Neural progenitor cell (in vitro differentiated cells): ENCODE data around the gene SHISA2. TPM values are rescaled to one million over a fixed set of nuclear protein-coding genes. Genes with fewer than 3 reads are reported as not detected.

Experiments used
- DNase-seq: peaks from one replicate; pipeline ENCODE4 v3.0.0-alpha.2; 2016; ENCODE audit warnings: low spot score
- H2AFZ ChIP-seq: fragments of 200-600 bp; sonication (generic); replicated peaks from 2 replicates; pipeline ENCODE4 v1.6.1; 2016; ENCODE audit warnings: antibody characterized with exemption
- H3F3A ChIP-seq: fragments of 200-600 bp; sonication (generic); 2 replicates; pipeline ENCODE4 v1.6.1; 2016; ENCODE audit warnings: antibody characterized with exemption, low read depth
- H3K27ac ChIP-seq: fragments of 200-600 bp; sonication (generic); 2 replicates; pipeline ENCODE4 v1.5.1; 2016; ENCODE audit warnings: mild to moderate bottlenecking
- H3K27me3 ChIP-seq: fragments of 200-600 bp; sonication (generic); 2 replicates; pipeline ENCODE4 v1.6.1; 2016; ENCODE audit warnings: mild to moderate bottlenecking, moderate library complexity
- H3K36me3 ChIP-seq: fragments of 200-600 bp; sonication (generic); 2 replicates; pipeline ENCODE4 v1.5.1; 2016
- H3K4me1 ChIP-seq: fragments of 200-600 bp; sonication (generic); 2 replicates; pipeline ENCODE4 v1.6.1; 2016; ENCODE audit warnings: mixed run types
- H3K4me2 ChIP-seq: fragments of 200-600 bp; sonication (generic); 2 replicates; pipeline ENCODE4 v1.6.1; 2016
- H3K4me3 ChIP-seq: fragments of 200-600 bp; sonication (generic); 2 replicates; pipeline ENCODE4 v1.5.1; 2016
- H3K79me2 ChIP-seq: fragments of 200-600 bp; sonication (generic); 2 replicates; pipeline ENCODE4 v1.6.1; 2016; ENCODE audit warnings: low read depth
- H3K9ac ChIP-seq: fragments of 200-600 bp; sonication (generic); 2 replicates; pipeline ENCODE4 v1.6.1; 2016
- H3K9me3 ChIP-seq: fragments of 200-600 bp; sonication (generic); 2 replicates; pipeline ENCODE4 v1.5.1; 2016; ENCODE audit warnings: low read depth
- H4K20me1 ChIP-seq: fragments of 200-600 bp; sonication (generic); 2 replicates; pipeline ENCODE4 v1.6.1; 2016; ENCODE audit warnings: low read depth
- H3K27ac Mint-ChIP-seq: 3 replicates; pipeline ENCODE4 v1.8.0; 2021; ENCODE audit warnings: mixed read lengths
- H3K27me3 Mint-ChIP-seq: 2 replicates; pipeline ENCODE4 v1.8.0; 2022; ENCODE audit warnings: low read depth, mild to moderate bottlenecking, inconsistent platforms, moderate library complexity, mixed read lengths; ENCODE audit not compliant: insufficient read depth
- H3K36me3 Mint-ChIP-seq: 3 replicates; pipeline ENCODE4 v1.8.0; 2021; ENCODE audit warnings: mixed read lengths
- H3K4me1 Mint-ChIP-seq: 3 replicates; pipeline ENCODE4 v1.8.0; 2021; ENCODE audit warnings: mixed read lengths
- H3K4me3 Mint-ChIP-seq: 3 replicates; pipeline ENCODE4 v1.8.0; 2021; ENCODE audit warnings: mild to moderate bottlenecking, moderate library complexity, mixed read lengths
- H3K9me3 Mint-ChIP-seq: 3 replicates; pipeline ENCODE4 v1.8.0; 2020; ENCODE audit warnings: mixed read lengths
- EZH2 ChIP-seq: fragments of 200-600 bp; sonication (generic); IDR thresholded peaks from 2 replicates; pipeline ENCODE4 v1.6.1; 2017; ENCODE audit warnings: antibody characterized with exemption, mild to moderate bottlenecking, moderate library complexity
- EZH2phosphoT487 ChIP-seq: fragments of 200-600 bp; sonication (generic); IDR thresholded peaks from 2 replicates; pipeline ENCODE4 v1.6.1; 2017; ENCODE audit warnings: antibody characterized with exemption
- total RNA-seq: library from RNA; depleted of rRNA; stranded (reverse); fragments of >200 nt; gene quantifications from 2 replicates; pipeline ENCODE4 v1.2.3, GENCODE V29; 2015; ENCODE audit warnings: low replicate concordance
- TF ChIP-seq, protein P1 (sequence below): fragments of 200-600 bp; sonication (generic); IDR thresholded peaks from 2 replicates; pipeline ENCODE4 v1.5.1; 2017; ENCODE audit warnings: antibody characterized with exemption, mild to moderate bottlenecking

The SHISA2 gene
- total RNA-seq, 1 donor from 2014 or later, result 386 TPM

DNA sequence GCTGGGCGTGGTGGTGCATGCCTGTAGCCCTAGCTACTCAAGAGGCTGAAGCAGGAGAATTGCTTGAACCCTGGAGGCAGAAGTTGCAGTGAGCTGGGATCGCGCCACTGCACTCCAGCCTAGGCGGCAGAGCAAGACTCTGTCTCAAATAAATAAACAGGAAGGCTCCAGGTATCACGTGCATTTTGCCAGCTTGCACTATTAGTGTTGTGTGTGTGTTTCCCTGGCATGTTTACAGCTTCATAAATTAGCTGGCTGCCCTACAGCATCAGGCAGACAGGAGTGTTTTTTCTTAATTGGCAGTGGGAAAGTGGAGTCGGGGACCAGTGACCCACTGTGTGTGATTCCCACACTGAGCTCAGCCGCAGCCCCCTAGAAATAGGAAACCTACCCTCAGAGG is 32.6 kb downstream of the SHISA2 start:
- Mint-ChIP-seq H3K9me3 (no peaks in the 10 kb centered on the region), H3K27ac (no peak overlapping the region), H3K4me3 (no peak overlapping the region), H3K27me3 (peaks cover 12% of the 10 kb centered on the region), H3K4me1 (peaks cover 28% of the 10 kb centered on the region), H3K36me3 (no peaks in the 10 kb centered on the region)
- Histone ChIP-seq H3K79me2 (no peaks in the 10 kb centered on the region), H3K9ac (no peak overlapping the region), H3K4me2 (no peak overlapping the region), H4K20me1 (no peaks in the 10 kb centered on the region), H3K36me3 (no peaks in the 10 kb centered on the region), H3K27me3 (no peaks in the 10 kb centered on the region), H3F3A (peaks cover 1% of the 10 kb centered on the region), H3K4me3 (no peak overlapping the region), H3K27ac (no peak overlapping the region), H3K9me3 (no peaks in the 10 kb centered on the region), H2AFZ (no peak overlapping the region), H3K4me1 (peaks cover 13% of the 10 kb centered on the region)
- TF ChIP-seq EZH2 (no peak), EZH2phosphoT487 (no peak)
- TF ChIP-seq, protein P1, sequence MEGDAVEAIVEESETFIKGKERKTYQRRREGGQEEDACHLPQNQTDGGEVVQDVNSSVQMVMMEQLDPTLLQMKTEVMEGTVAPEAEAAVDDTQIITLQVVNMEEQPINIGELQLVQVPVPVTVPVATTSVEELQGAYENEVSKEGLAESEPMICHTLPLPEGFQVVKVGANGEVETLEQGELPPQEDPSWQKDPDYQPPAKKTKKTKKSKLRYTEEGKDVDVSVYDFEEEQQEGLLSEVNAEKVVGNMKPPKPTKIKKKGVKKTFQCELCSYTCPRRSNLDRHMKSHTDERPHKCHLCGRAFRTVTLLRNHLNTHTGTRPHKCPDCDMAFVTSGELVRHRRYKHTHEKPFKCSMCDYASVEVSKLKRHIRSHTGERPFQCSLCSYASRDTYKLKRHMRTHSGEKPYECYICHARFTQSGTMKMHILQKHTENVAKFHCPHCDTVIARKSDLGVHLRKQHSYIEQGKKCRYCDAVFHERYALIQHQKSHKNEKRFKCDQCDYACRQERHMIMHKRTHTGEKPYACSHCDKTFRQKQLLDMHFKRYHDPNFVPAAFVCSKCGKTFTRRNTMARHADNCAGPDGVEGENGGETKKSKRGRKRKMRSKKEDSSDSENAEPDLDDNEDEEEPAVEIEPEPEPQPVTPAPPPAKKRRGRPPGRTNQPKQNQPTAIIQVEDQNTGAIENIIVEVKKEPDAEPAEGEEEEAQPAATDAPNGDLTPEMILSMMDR, result no peak
- no peak for DNase-seq

DNA sequence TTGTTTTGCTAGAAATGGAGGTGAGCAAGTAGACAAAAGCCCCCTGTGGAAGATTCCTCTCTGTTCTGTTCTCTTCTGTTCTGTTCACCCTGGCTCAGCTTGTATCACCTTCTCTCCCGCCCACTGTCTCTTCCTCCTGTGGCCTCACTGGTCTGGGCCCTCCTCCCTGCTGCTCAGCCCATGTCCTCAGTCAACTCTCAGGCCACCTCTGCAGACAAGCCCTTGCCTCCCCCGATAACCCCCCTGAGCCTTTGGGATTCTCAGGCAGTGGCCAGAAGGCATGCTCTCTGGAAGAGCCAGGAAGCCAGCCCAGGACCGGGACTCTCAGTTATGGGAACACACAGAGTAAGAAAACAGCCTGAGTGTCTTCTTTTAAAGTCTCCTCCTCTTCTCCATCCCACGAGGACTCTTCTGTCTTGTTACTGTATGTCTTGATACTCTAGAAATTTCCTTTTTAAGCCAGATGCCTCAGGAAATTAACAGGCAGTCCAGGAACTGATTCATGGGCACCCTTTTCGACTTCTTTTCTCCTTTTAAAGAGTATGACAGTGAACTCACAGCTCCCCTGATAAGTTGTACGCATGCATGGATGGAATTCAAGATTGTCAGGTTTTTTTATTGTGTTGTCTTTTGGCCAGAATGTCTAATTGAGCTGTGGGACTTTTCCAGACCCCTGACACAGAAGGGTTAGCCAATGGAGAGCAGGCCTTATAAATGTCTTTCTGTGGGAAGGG is 33.7 kb downstream of the SHISA2 start:
- no peaks in the 10 kb centered on the region for H3K27me3 ChIP-seq
- H3K4me1 ChIP-seq, result peaks cover 8% of the 10 kb centered on the region
- peaks cover 26% of the 10 kb centered on the region for H3K4me1 Mint-ChIP-seq
- TF ChIP-seq, protein P1, result no peak
- TF ChIP-seq EZH2phosphoT487 (no peak), EZH2 (no peak)
- peaks cover 13% of the 10 kb centered on the region for H3K27me3 Mint-ChIP-seq
- no peaks in the 10 kb centered on the region for H3K36me3 ChIP-seq
- H3K27ac Mint-ChIP-seq, result no peak overlapping the region
- no peaks in the 10 kb centered on the region for H3F3A ChIP-seq
- H3K9me3 ChIP-seq, result no peaks in the 10 kb centered on the region
- no peak overlapping the region for H3K4me2 ChIP-seq
- no peaks in the 10 kb centered on the region for H3K36me3 Mint-ChIP-seq
- H4K20me1 ChIP-seq, result no peaks in the 10 kb centered on the region
- no peak overlapping the region for H3K4me3 ChIP-seq
- no peak overlapping the region for H3K4me3 Mint-ChIP-seq
- H3K27ac ChIP-seq, result no peak overlapping the region
- H3K79me2 ChIP-seq, result no peaks in the 10 kb centered on the region
- no peaks in the 10 kb centered on the region for H3K9me3 Mint-ChIP-seq
- H2AFZ ChIP-seq, result no peak overlapping the region
- DNase-seq, result no peak
- H3K9ac ChIP-seq, result no peak overlapping the region

DNA sequence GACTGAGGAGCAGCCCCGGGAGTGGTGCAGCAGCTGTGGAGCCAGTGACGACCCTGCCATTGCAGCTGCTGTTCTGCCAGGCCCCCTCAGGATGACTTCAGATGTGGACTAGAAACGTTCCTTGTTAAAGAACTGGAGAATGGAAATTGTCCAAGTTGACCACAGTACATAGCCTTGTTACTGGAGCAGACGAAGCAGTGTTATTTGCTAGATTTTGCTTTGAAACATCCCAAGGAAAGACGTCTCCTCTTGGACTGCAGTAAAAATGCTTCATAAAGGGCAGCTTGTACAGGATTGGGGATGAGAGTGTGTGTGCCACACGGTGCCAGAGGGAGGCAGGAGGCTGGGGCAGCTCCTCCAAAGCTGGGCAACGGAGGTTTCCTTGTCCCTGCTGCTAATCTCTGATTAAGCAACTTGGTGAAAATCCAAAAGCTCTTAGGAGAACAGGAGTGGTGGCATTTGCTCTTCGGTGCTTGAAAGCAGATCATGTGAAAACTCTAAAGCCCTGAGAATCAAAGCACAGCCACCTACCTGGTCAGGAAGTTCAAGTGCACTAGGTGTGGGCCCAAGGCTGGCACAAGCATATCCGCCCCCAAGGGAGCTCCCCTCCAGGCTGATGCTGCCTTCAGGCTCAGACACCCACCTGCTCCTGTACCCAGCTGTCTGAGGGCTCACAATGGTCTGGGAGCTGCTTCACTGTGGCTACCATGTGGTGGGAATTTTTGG is 34.5 kb downstream of the SHISA2 start:
- Mint-ChIP-seq H3K4me3 (no peak overlapping the region), H3K4me1 (peaks cover 20% of the 10 kb centered on the region), H3K9me3 (no peaks in the 10 kb centered on the region), H3K27me3 (peaks cover 13% of the 10 kb centered on the region), H3K27ac (no peak overlapping the region), H3K36me3 (no peaks in the 10 kb centered on the region)
- Histone ChIP-seq H3K4me2 (no peak overlapping the region), H3K79me2 (no peaks in the 10 kb centered on the region), H2AFZ (no peak overlapping the region), H3K4me1 (peaks cover 8% of the 10 kb centered on the region), H3K4me3 (no peak overlapping the region), H3K27me3 (no peaks in the 10 kb centered on the region), H3K36me3 (no peaks in the 10 kb centered on the region), H4K20me1 (no peaks in the 10 kb centered on the region), H3F3A (no peaks in the 10 kb centered on the region), H3K9me3 (no peaks in the 10 kb centered on the region), H3K27ac (no peak overlapping the region), H3K9ac (no peak overlapping the region)
- TF ChIP-seq EZH2 (no peak), EZH2phosphoT487 (no peak)
- TF ChIP-seq, protein P1, result no peak
- no peak for DNase-seq
